Adrenal gland (tissue), 12 donors: ENCODE measurements around the gene TRIM27. TPM values are rescaled to one million over a fixed set of nuclear protein-coding genes. Genes with fewer than 3 reads are reported as not detected.
"Not testable (repeated sequence)": the region's sequence is repeated elsewhere in the genome, so short reads cannot be mapped to it uniquely, and the experiment has no call there.

ENCODE experiments used
- DNase-seq, 7 donors: peaks; one replicate each; pipeline ENCODE4 v3.0.0-alpha.2; 2019 to 2020
- H3K27ac ChIP-seq, 5 donors: fragments of 200-600 bp; sonication (generic) in 4 of 5; 1 replicate in 3 of 5; 2 replicates in 2 of 5; pipeline versions ENCODE4 v1.5.1 to v1.8.0; 2016 to 2020; ENCODE audit warnings: mild to moderate bottlenecking in 1 of 5
- H3K27me3 ChIP-seq: fragments of 200-600 bp; 2 replicates; pipeline ENCODE4 v1.8.0; 2021
- H3K36me3 ChIP-seq, 2 donors: fragments of 200-600 bp; replicated peaks in 1 of 2; 1 replicate in 1 of 2; 2 replicates in 1 of 2; pipeline versions ENCODE4 v1.5.1 to v1.8.0; 2018 to 2022
- H3K4me1 ChIP-seq, 2 donors: fragments of 200-600 bp; replicated peaks in 1 of 2; 1 replicate in 1 of 2; 2 replicates in 1 of 2; pipeline versions ENCODE4 v1.5.1 to v1.8.0; 2018 to 2021
- H3K4me3 ChIP-seq, 4 donors: fragments of 200-600 bp; sonication (generic) in 3 of 4; one replicate each; pipeline ENCODE4 v1.5.1; 2016 to 2018
- H3K9me3 ChIP-seq, 3 donors: fragments of 200-600 bp; sonication (generic) in 1 of 3; replicated peaks in 1 of 3; 1 replicate in 2 of 3; 2 replicates in 1 of 3; pipeline versions ENCODE4 v1.5.1 to v1.8.0; 2016 to 2021
- POLR2A ChIP-seq, 2 donors: fragments of 450-650 bp; IDR thresholded peaks; one replicate each; pipeline ENCODE4 v1.6.1; 2017; ENCODE audit warnings: antibody characterized with exemption in 2 of 2, mild to moderate bottlenecking in 2 of 2, moderate library complexity in 1 of 2
- WGBS, 4 donors: extraction: QIAGEN DNeasy Blood & Tissue Kit in 2 of 4; methylation state at CpG; one replicate each; pipeline versions ENCODE4 v1.1.5 to v1.1.7; 2013 to 2017; 5-methylcytosine and 5-hydroxymethylcytosine counted together
- intact Hi-C, 2 donors: fragments of 100-400 bp; cut with DNase I; formaldehyde crosslinking; loops; one replicate each; pipeline versions ENCODE4 v1.14.1 to v1.15.0; 2022 to 2023
- polyA plus RNA-seq, 3 donors: library from polyadenylated mRNA; stranded (reverse); fragments of 200-250 nt in 2 of 3; fragments of 350-450 nt in 1 of 3; fragmentation: Illumina TruSeq in 1 of 3; extraction: RNeasy Lipid Tissue Mini Kit (QIAGEN cat#74804) in 1 of 3; gene quantifications; one replicate each; pipeline ENCODE4 v1.2.3, GENCODE V29; 2013 to 2014
- total RNA-seq, 9 donors: library from RNA; depleted of rRNA in 4 of 9; stranded (reverse); fragments of >200 nt in 4 of 9; fragments of 120-200 nt in 1 of 9; fragmentation: NEBNext Ultra II Directional in 1 of 9; extraction: Animal tissue kit (Norgen Biotek cat#: 25700) in 1 of 9; gene quantifications; one replicate each; pipeline versions ENCODE4 v1.1.0 to v1.2.4, GENCODE V29; 2013 to 2023
- TF ChIP-seq, protein P1 (sequence below), 6 experiments: fragments of 450-650 bp in 4 of 6; fragments of 200-600 bp in 2 of 6; sonication (generic) in 1 of 6; IDR thresholded peaks; 1 replicate in 5 of 6; 2 replicates in 1 of 6; pipeline versions ENCODE4 v1.5.1 to v1.8.0; 2016 to 2021; ENCODE audit warnings: antibody characterized with exemption in 6 of 6, mild to moderate bottlenecking in 2 of 6, moderate library complexity in 1 of 6
- donor health status: healthy with polysubstance abuse.
- donor health status: Bipolar disorder and iron deficiency.
- donor health status: DM: yes; HTN: yes; CAD: no.
- donor health status: DM: no; HTN: no; CAD: no.
- donor health status: DM: no; HTN: no; CAD: no.
- donor health status: DM: yes; HTN: yes; CAD: no.

TRIM27 gene
- total and polyA plus RNA-seq, 12 donors: 38.3 to 72.2 (median 49.7) TPM

DNA sequence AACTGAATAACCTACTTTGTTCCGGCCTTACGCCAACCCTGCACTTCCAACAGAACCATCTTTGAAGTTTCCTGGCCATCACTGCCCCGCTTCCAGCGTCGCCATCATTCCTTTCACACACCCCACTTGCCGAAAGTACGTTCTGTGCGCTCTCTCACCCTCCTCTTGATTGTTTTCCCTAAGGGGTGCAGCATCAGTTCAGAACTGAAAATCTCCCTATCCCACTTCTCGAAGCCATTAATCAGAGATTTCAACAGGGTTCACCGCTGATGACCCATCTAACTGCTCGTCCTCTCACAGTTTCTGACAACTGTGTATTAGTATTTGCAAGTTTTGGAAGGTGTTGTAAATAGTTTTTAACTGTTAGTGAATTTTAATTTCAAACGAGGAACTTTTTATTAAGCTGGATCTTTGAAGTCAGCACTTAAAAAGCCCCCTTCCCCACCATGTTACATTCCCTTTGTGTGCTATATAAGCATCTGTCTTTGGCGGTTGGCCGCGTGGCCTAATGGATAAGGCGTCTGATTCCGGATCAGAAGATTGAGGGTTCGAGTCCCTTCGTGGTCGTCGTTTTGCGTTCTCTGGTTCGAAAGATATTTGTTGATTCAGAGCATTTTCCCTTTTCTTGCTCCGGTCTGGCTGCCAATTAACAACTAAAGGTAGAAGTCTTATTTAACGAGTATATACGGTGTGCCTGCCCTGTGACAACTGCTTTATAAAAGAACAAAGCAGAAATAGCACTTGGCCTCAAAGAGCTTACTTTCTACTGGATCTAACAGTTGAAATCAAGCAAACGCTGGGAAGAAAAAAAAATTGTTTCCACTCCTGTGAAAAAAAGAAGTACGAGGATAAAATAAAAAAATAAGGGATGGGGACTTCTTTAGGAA lies 42.6 kb downstream of the TRIM27 start:
- WGBS, 4 donors: 4 to 8% (median 6%) methylated on average over 28 of the region's 28 CpGs
- TF ChIP-seq, protein P1, sequence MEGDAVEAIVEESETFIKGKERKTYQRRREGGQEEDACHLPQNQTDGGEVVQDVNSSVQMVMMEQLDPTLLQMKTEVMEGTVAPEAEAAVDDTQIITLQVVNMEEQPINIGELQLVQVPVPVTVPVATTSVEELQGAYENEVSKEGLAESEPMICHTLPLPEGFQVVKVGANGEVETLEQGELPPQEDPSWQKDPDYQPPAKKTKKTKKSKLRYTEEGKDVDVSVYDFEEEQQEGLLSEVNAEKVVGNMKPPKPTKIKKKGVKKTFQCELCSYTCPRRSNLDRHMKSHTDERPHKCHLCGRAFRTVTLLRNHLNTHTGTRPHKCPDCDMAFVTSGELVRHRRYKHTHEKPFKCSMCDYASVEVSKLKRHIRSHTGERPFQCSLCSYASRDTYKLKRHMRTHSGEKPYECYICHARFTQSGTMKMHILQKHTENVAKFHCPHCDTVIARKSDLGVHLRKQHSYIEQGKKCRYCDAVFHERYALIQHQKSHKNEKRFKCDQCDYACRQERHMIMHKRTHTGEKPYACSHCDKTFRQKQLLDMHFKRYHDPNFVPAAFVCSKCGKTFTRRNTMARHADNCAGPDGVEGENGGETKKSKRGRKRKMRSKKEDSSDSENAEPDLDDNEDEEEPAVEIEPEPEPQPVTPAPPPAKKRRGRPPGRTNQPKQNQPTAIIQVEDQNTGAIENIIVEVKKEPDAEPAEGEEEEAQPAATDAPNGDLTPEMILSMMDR (IDR thresholded peaks at IDR 0.05): no peak
- TF ChIP-seq POLR2A (IDR thresholded peaks at IDR 0.05): no peak
- no peak overlapping the region for H3K27ac ChIP-seq

DNA sequence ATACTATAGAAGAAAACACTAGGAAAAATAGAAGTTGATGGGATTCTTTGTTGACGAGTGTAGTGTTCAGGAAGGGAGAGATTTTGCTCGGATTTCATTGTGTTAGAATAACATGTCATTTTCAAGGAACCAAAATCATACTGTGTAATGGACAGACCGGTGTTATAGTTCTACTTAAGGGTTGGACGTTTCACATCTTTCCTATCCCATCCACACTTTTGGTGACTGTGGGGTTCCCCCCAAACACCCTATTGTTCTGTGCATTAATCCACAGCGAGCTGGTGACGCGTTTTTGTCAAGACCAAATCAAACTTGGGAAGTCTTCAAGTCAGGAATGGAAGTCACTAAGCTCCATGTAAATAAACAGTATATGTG lies 43.3 kb downstream of the TRIM27 start:
- Histone ChIP-seq H3K9me3 (no peaks in the 10 kb centered on the region), H3K4me1 (no peaks in the 10 kb centered on the region), H3K36me3 (no peaks in the 10 kb centered on the region), H3K27me3 (peaks cover 4% of the 10 kb centered on the region), H3K4me3 (peak overlapping the region in 1 of 4 donors; percentile 54), H3K27ac (no peak overlapping the region)
- intact Hi-C loops: no loop called here
- TF ChIP-seq, protein P1 (IDR thresholded peaks at IDR 0.05): no peak
- TF ChIP-seq POLR2A (IDR thresholded peaks at IDR 0.05): no peak
- no peak for DNase-seq
- 49 to 53% (median 52%) methylated on average over 7 of the region's 7 CpGs for WGBS, 4 donors

More for the DNA sequence above, 42.6 kb downstream of the TRIM27 start:
- Histone ChIP-seq H3K36me3 (no peaks in the 10 kb centered on the region), H3K4me1 (no peaks in the 10 kb centered on the region), H3K27me3 (peaks cover 4% of the 10 kb centered on the region), H3K4me3 (peak overlapping the region in 1 of 4 donors; percentile 54), H3K9me3 (no peaks in the 10 kb centered on the region)
- DNase-seq: peak; percentile 54 to 88 (median 64)
- intact Hi-C loops: no loop called here

DNA sequence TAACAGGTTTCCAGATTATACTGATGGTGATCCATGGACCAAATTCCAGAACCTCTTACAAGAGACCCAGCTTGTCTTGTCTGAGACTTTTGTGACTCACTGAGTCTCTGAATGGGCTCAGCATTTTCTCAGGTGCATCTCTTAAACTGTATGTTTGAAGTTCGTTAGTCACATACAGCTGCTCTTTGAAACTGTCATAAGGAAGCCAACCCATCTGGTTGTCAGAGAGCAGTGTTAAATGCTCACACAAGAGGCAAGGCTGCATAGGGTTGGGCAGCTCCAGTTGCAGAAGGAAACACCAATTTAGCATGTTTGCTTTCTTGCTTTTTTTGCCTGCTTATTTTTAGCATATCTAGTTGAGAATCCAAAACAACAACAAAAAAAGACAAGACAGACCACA lies 47.1 kb downstream of the TRIM27 start:
- WGBS, 4 donors: 36 to 67% (median 47%) methylated on average over 1 of the region's 1 CpG
- Histone ChIP-seq H3K9me3 (no peaks in the 10 kb centered on the region), H3K4me3 (no peak overlapping the region), H3K4me1 (no peaks in the 10 kb centered on the region), H3K27me3 (peaks cover 4% of the 10 kb centered on the region), H3K36me3 (no peaks in the 10 kb centered on the region), H3K27ac (no peak overlapping the region)
- no peak for DNase-seq
- TF ChIP-seq POLR2A (IDR thresholded peaks at IDR 0.05): no peak
- TF ChIP-seq, protein P1 (IDR thresholded peaks at IDR 0.05): no peak
- intact Hi-C loops: no loop called here

DNA sequence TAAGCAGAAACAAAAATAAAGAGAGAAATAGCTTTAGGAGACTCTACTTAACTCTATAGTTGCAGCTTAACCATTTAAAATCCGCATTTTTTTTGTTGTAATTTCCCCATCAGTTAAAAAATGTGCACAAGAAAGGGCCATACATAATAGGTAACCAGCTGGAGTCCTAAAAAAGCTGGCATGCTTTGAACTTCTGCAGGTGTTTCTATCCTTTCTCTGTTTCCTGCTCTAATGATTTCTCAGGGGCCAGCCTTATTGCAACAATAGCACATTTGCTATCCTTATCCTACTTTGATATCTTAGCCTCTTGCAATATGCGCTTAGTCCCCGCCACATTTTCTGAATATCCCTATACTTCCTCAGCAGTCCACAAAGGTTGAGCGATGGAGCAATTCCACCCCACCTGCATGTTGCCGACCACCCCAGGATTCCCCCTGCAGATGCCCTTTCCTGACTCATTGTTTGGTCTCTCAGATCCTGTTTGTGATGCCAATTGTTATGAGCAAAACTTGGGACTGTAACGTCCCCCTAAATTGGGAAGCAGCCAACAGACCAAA lies 48.5 kb downstream of the TRIM27 start:
- H3K9me3 ChIP-seq: no peaks in the 10 kb centered on the region
- no peak overlapping the region for H3K27ac ChIP-seq
- intact Hi-C loops: no loop called here
- peaks cover 4% of the 10 kb centered on the region for H3K27me3 ChIP-seq
- H3K4me3 ChIP-seq: no peak overlapping the region
- TF ChIP-seq POLR2A (IDR thresholded peaks at IDR 0.05): no peak
- TF ChIP-seq, protein P1 (IDR thresholded peaks at IDR 0.05): no peak
- H3K36me3 ChIP-seq: no peaks in the 10 kb centered on the region
- no peaks in the 10 kb centered on the region for H3K4me1 ChIP-seq
- WGBS, 4 donors: 57 to 67% (median 58%) methylated on average over 6 of the region's 6 CpGs
- no peak for DNase-seq

DNA sequence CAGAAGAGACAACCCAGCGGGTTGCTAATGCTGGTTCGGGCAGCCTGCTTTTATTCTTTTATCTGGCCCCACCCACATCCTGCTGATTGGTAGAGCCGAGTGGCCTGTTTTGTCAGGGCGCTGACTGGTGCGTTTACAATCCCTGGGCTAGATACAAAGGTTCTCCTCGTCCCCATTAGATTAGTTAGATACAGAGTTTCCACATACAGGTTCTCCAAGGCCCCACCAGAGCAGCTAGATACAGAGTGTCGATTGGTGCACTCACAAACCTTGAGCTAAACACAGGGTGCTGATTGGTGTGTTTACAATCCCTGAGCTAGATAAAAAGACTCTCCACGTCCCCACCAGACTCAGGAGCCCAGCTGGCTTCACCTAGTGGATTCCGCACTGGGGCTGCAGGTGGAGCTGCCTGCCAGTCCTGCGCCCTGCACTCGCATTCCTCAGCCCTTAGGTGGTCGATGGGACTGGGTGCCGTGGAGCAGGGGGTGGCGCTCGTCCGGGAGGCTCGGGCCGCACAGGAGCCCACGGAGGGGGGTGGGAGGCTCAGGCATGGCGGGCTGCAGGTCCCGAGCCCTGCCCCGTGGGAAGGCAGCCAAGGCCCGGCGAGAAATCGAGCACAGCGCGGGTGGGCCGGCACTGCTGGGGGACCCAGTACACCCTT lies 51.5 kb downstream of the TRIM27 start:
- H3K36me3 ChIP-seq, H3K27ac ChIP-seq, H3K27me3 ChIP-seq, H3K4me3 ChIP-seq, H3K4me1 ChIP-seq, intact Hi-C loops, DNase-seq, H3K9me3 ChIP-seq: not testable (repeated sequence)
- 83 to 92% (median 89%) methylated on average over 7 to 24 of the region's 28 CpGs for WGBS, 4 donors
